ENCODE measurements around the gene FLCN. TPM values are rescaled to one million over a fixed set of nuclear protein-coding genes. Genes with fewer than 3 reads are reported as not detected.

FLCN gene
- total RNA-seq, 4 donors from 2014 or later = 31.7 to 62.0 (median 39.2) TPM

DNA sequence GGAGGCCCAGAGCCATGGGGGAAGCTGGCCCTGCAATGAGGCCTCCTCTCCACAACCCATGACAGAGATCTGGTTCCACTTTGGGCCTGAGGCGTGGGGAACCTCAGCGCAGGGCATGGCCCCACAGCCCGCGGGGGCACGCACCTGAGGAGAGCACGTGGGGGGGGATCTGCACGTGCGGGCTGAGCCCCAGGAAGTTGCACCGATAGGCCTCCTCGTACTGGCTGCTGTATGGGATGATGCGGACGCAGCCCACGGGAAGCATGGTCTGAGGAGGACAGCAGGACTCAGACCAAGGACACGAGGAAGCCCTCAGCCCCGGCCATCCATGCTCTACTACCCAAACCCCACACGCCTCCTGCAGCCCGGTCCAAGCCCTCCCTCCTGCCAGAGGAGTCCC is 20.7 kb downstream of the FLCN start:
- Histone ChIP-seq H3K9me3 (no peaks in the 10 kb centered on the region), H3K4me1 (no peaks in the 10 kb centered on the region), H3K4me3 (no peak overlapping the region), H3K36me3 (peaks cover 0 to 86% of the 10 kb centered on the region in 2 donors), H3K27me3 (no peaks in the 10 kb centered on the region), H3K27ac (no peak overlapping the region)
- intact Hi-C loops (cut with DNase I; ENCODE audit: low total_unique reads) = no loop called here
- DNase-seq (no peak), ATAC-seq (no peak)
- in situ Hi-C loops (cut with MboI; ENCODE audit: low sequenced_read_pairs in 4 of 4) = no loop called here
- TF ChIP-seq POLR2A (IDR thresholded peaks at IDR 0.05) = no peak
- TF ChIP-seq, protein P1, sequence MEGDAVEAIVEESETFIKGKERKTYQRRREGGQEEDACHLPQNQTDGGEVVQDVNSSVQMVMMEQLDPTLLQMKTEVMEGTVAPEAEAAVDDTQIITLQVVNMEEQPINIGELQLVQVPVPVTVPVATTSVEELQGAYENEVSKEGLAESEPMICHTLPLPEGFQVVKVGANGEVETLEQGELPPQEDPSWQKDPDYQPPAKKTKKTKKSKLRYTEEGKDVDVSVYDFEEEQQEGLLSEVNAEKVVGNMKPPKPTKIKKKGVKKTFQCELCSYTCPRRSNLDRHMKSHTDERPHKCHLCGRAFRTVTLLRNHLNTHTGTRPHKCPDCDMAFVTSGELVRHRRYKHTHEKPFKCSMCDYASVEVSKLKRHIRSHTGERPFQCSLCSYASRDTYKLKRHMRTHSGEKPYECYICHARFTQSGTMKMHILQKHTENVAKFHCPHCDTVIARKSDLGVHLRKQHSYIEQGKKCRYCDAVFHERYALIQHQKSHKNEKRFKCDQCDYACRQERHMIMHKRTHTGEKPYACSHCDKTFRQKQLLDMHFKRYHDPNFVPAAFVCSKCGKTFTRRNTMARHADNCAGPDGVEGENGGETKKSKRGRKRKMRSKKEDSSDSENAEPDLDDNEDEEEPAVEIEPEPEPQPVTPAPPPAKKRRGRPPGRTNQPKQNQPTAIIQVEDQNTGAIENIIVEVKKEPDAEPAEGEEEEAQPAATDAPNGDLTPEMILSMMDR (IDR thresholded peaks at IDR 0.05 in 4 of 5, conservative IDR thresholded peaks at IDR 0.05 in 1 of 5) = no peak

DNA sequence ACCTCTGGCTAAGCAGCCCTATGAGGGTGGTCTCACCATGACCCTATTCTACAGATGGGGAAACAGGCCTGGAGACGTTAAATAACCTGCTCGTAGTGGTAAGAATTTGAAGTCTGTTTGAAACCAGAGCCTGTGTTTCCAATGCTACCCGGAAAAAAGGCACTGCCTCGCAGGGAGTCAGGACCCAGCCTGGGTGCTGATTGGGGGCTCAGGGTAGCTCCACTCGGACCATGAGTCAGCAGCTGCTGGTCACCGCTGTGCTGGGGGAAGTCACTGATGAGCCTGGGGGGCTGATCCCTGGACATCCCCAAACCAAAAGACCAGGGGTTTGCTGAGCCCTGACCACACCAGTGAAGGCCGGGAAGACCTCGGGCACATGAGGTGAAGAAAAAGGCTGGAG is 21.4 kb downstream of the FLCN start:
- H3K9me3 ChIP-seq = no peaks in the 10 kb centered on the region
- peaks cover 0 to 80% of the 10 kb centered on the region in 2 donors for H3K36me3 ChIP-seq
- TF ChIP-seq, protein P1 (IDR thresholded peaks at IDR 0.05 in 4 of 5, conservative IDR thresholded peaks at IDR 0.05 in 1 of 5) = no peak
- TF ChIP-seq POLR2A (IDR thresholded peaks at IDR 0.05) = no peak
- in situ Hi-C loops (cut with MboI; ENCODE audit: low sequenced_read_pairs in 4 of 4) = no loop called here
- no peak overlapping the region for H3K4me3 ChIP-seq
- H3K4me1 ChIP-seq = no peaks in the 10 kb centered on the region
- ATAC-seq (no peak), DNase-seq (no peak)
- no peak overlapping the region for H3K27ac ChIP-seq
- H3K27me3 ChIP-seq = no peaks in the 10 kb centered on the region
- intact Hi-C loops (cut with DNase I; ENCODE audit: low total_unique reads) = no loop called here

DNA sequence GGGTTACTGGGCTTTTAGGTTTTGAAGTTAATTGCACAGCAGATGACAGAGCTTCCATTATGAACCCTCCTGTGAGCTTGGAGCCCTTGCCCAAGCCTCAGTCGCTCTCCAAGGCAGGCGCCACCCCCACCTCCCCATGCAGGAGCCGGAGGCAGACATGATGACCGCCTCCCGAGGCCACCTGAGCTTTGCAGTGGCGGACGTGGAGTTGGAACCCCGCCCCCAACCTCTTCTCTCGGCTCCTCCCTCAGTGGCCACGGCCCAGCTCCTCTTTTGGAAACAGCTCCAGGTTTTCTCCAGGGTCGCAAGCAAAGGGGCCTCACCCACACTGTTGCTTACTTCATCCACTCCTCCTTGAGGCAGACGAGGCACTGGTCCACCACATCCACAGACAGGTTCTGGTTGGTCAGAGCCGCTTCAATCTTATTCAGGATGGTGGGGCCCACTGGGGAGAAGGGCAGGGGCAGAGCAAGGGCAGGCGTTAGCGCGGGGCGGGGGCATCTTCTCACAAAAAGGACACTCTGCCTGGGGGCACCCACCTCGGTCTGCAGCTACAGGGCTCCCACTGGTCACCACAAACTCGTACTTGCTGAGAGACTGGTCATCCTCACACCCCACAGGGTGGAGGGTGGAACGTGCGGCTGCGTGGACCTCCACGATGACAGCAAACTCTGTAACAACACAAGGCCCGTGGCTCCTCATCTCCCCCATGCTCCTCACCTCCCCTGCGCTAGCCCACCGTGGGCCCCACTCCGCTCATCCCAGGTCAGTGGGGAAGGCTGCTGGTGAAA is 22.1 kb downstream of the FLCN start:
- H3K27me3 ChIP-seq = no peaks in the 10 kb centered on the region
- H3K4me3 ChIP-seq = no peak overlapping the region
- no peaks in the 10 kb centered on the region for H3K9me3 ChIP-seq
- H3K27ac ChIP-seq = no peak overlapping the region
- H3K4me1 ChIP-seq = no peaks in the 10 kb centered on the region
- in situ Hi-C loops (cut with MboI; ENCODE audit: low sequenced_read_pairs in 4 of 4) (no loop called here), intact Hi-C loops (cut with DNase I; ENCODE audit: low total_unique reads) (no loop called here)
- TF ChIP-seq POLR2A (IDR thresholded peaks at IDR 0.05) = no peak
- TF ChIP-seq, protein P1 (IDR thresholded peaks at IDR 0.05 in 4 of 5, conservative IDR thresholded peaks at IDR 0.05 in 1 of 5) = no peak
- H3K36me3 ChIP-seq = peaks cover 0 to 72% of the 10 kb centered on the region in 2 donors
- ATAC-seq (no peak), DNase-seq (no peak)

DNA sequence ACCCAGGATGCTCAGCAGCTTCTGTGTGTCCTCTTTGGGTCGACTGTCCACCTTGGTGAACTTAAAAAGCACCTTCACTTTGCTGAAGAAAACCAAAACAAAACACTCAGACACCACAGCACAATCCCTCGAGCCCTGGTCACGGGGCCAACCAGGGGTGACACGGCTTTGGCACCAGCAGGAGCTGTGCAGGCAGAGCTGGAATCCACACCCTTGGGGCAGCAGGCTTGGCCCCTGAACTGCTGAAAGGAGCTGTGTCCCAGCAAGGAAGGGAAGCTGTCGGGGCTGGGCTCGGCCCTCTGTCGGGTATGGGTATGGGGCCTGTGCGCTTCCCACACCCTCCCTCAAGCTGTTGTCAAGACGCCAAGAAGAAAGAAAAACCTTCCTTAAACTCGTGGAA is 23.2 kb downstream of the FLCN start:
- H3K36me3 ChIP-seq = peaks cover 0 to 63% of the 10 kb centered on the region in 2 donors
- peak overlapping the region; percentile 6 to 29 (median 15) for H3K27ac ChIP-seq
- intact Hi-C loops (cut with DNase I; ENCODE audit: low total_unique reads) (no loop called here), in situ Hi-C loops (cut with MboI; ENCODE audit: low sequenced_read_pairs in 4 of 4) (no loop called here)
- H3K4me1 ChIP-seq = no peaks in the 10 kb centered on the region
- no peaks in the 10 kb centered on the region for H3K27me3 ChIP-seq
- ATAC-seq (no peak), DNase-seq (no peak)
- no peaks in the 10 kb centered on the region for H3K9me3 ChIP-seq
- no peak for TF ChIP-seq POLR2A (IDR thresholded peaks at IDR 0.05)
- TF ChIP-seq, protein P1 (IDR thresholded peaks at IDR 0.05 in 4 of 5, conservative IDR thresholded peaks at IDR 0.05 in 1 of 5) = no peak
- H3K4me3 ChIP-seq = no peak overlapping the region
